Activated CD8-positive, alpha-beta T cell treated with anti-CD3 and anti-CD28 coated beads for 36 hours (primary cell): Measurements from ENCODE around the gene ZRSR2. TPM values are rescaled to one million over a fixed set of nuclear protein-coding genes. Genes with fewer than 3 reads are reported as not detected.

ENCODE experiments used
- ATAC-seq: fragments of 200-7000 bp; cut with Tn5 transposase; one replicate; pipeline ENCODE4 v1.10.0; 2021; ENCODE audit warnings: mild to moderate bottlenecking, moderate library complexity
- CTCF ChIA-PET: fragments of 350-600 bp; sonication (Branson Sonifier 250); formaldehyde crosslinking; loops from one replicate; lab custom pipeline; 2021; ENCODE audit warnings: antibody characterized with exemption; lab: Charles Lee
- POLR2A ChIA-PET: fragments of 350-600 bp; sonication (Branson Sonifier 250); formaldehyde crosslinking; loops from one replicate; lab custom pipeline; 2021; ENCODE audit warnings: antibody characterized with exemption; lab: Charles Lee
- DNase-seq: peaks from one replicate; pipeline ENCODE4 v3.0.0-alpha.2; 2020
- H3K27ac Mint-ChIP-seq: one replicate; pipeline ENCODE4 v1.8.0; 2021; ENCODE audit warnings: mild to moderate bottlenecking, mixed read lengths
- H3K27me3 Mint-ChIP-seq: one replicate; pipeline ENCODE4 v1.8.0; 2021; ENCODE audit warnings: mixed read lengths
- H3K36me3 Mint-ChIP-seq: one replicate; pipeline ENCODE4 v1.8.0; 2021; ENCODE audit warnings: low read depth, mixed read lengths
- H3K4me1 Mint-ChIP-seq: one replicate; pipeline ENCODE4 v1.8.0; 2021; ENCODE audit warnings: low read depth, mixed read lengths
- H3K4me3 Mint-ChIP-seq: one replicate; pipeline ENCODE4 v1.8.0; 2021; ENCODE audit warnings: mild to moderate bottlenecking, moderate library complexity, mixed read lengths
- H3K9me3 Mint-ChIP-seq: one replicate; pipeline ENCODE4 v1.8.0; 2021; ENCODE audit warnings: mixed read lengths
- CTCF ChIP-seq: fragments of 200-600 bp; IDR thresholded peaks from one replicate; pipeline ENCODE4 v1.8.0; 2022; ENCODE audit warnings: antibody characterized with exemption, mild to moderate bottlenecking
- intact Hi-C: fragments of 100-400 bp; cut with micrococcal nuclease; formaldehyde crosslinking; loops from one replicate; pipeline ENCODE4 v1.10.0; 2022
- total RNA-seq, 2 experiments: library from RNA; stranded (reverse); gene quantifications; one replicate each; pipeline ENCODE4 v1.2.3, GENCODE V29; 2021

The ZRSR2 gene
- total RNA-seq, 2 experiments from 2014 or later, result 11.6 to 14.7 TPM

GRCh38 chrX:15781961-15782699 is 8.2 kb upstream of the ZRSR2 start:
- no peak for TF ChIP-seq CTCF
- no peaks in the 10 kb centered on the region for H3K27me3 Mint-ChIP-seq
- DNase-seq (peak; percentile 25), ATAC-seq (peak; percentile 60)
- H3K4me3 Mint-ChIP-seq, result peak overlapping the region; percentile 67
- intact Hi-C loops, result no loop called here
- no peaks in the 10 kb centered on the region for H3K9me3 Mint-ChIP-seq
- ChIA-PET CTCF (interaction anchor here (0.8 to 1.0 kb wide), 2 partner anchors 15 to 341 kb away, joined by 3 to 4 read pairs; partner anchors contain the start of gene GRPR), POLR2A (interaction anchor here (1.8 kb wide), 1 partner anchor 9 kb away, joined by 5 read pairs; no protein-coding TSS in a partner anchor)
- peaks cover 3% of the 10 kb centered on the region for H3K4me1 Mint-ChIP-seq
- H3K27ac Mint-ChIP-seq, result peak overlapping the region; percentile 92
- peaks cover 2% of the 10 kb centered on the region for H3K36me3 Mint-ChIP-seq

GRCh38 chrX:15785176-15785750 is 5.0 kb upstream of the ZRSR2 start:
- Mint-ChIP-seq H3K27me3 (no peaks in the 10 kb centered on the region), H3K36me3 (no peaks in the 10 kb centered on the region), H3K9me3 (no peaks in the 10 kb centered on the region), H3K4me3 (no peak overlapping the region), H3K4me1 (peaks cover 3% of the 10 kb centered on the region), H3K27ac (no peak overlapping the region)
- no peak for TF ChIP-seq CTCF
- no peak for ATAC-seq
- POLR2A ChIA-PET, result no interaction called here
- no peak for DNase-seq
- intact Hi-C loops, result no loop called here
- CTCF ChIA-PET, result no interaction called here

GRCh38 chrX:15786915-15787314 is 3.4 kb upstream of the ZRSR2 start:
- CTCF ChIA-PET, result no interaction called here
- POLR2A ChIA-PET, result no interaction called here
- no peak for TF ChIP-seq CTCF
- H3K4me3 Mint-ChIP-seq, result no peak overlapping the region
- no peaks in the 10 kb centered on the region for H3K9me3 Mint-ChIP-seq
- H3K4me1 Mint-ChIP-seq, result peaks cover 3% of the 10 kb centered on the region
- no peak for DNase-seq
- intact Hi-C loops, result no loop called here
- no peaks in the 10 kb centered on the region for H3K27me3 Mint-ChIP-seq
- no peaks in the 10 kb centered on the region for H3K36me3 Mint-ChIP-seq
- no peak for ATAC-seq
- H3K27ac Mint-ChIP-seq, result no peak overlapping the region

- ChIA-PET POLR2A (interaction anchor here (0.6 to 2.5 kb wide), 6 partner anchors 8 to 412 kb away, joined by 3 to 7 read pairs (median 4); partner anchors contain the start of genes AP1S2 and CA5B), CTCF (interaction anchor here (1.5 kb wide), 1 partner anchor 22 kb away, joined by 4 read pairs; no protein-coding TSS in a partner anchor)
- ATAC-seq (no peak), DNase-seq (no peak)
- Mint-ChIP-seq H3K27ac (no peak overlapping the region), H3K36me3 (peaks cover 10% of the 10 kb centered on the region), H3K9me3 (no peaks in the 10 kb centered on the region), H3K4me3 (no peak overlapping the region), H3K4me1 (peaks cover 25% of the 10 kb centered on the region), H3K27me3 (no peaks in the 10 kb centered on the region)
- intact Hi-C loops, result no loop called here
- TF ChIP-seq CTCF, result no peak
Measured at GRCh38 chrX:15790769-15791290, 546 bp downstream of the ZRSR2 start.

- no peak for ATAC-seq
- H3K4me3 Mint-ChIP-seq, result no peak overlapping the region
- intact Hi-C loops, result no loop called here
- H3K9me3 Mint-ChIP-seq, result no peaks in the 10 kb centered on the region
- H3K27ac Mint-ChIP-seq, result no peak overlapping the region
- H3K36me3 Mint-ChIP-seq, result peaks cover 27% of the 10 kb centered on the region
- TF ChIP-seq CTCF, result no peak
- peaks cover 41% of the 10 kb centered on the region for H3K4me1 Mint-ChIP-seq
- CTCF ChIA-PET, result no interaction called here
- H3K27me3 Mint-ChIP-seq, result no peaks in the 10 kb centered on the region
- POLR2A ChIA-PET, result no interaction called here
- DNase-seq, result no peak
Measured at GRCh38 chrX:15797707-15798106, 7.4 kb downstream of the ZRSR2 start.
